C4-2B (cell line): ENCODE results near the gene ALDH4A1.

ENCODE experiments used
- H3K27ac ChIP-seq: fragments of 450-650 bp; 2 replicates; pipeline ENCODE4 v1.5.1; 2017
- ZFX ChIP-seq: fragments of 450-650 bp; IDR thresholded peaks from 2 replicates; pipeline ENCODE4 v1.6.1; 2017
- TF ChIP-seq, protein P1 (sequence below): fragments of 450-650 bp; conservative IDR thresholded peaks from 2 replicates; pipeline ENCODE4 v1.5.1; 2017; ENCODE audit warnings: mild to moderate bottlenecking

Gene ALDH4A1

DNA sequence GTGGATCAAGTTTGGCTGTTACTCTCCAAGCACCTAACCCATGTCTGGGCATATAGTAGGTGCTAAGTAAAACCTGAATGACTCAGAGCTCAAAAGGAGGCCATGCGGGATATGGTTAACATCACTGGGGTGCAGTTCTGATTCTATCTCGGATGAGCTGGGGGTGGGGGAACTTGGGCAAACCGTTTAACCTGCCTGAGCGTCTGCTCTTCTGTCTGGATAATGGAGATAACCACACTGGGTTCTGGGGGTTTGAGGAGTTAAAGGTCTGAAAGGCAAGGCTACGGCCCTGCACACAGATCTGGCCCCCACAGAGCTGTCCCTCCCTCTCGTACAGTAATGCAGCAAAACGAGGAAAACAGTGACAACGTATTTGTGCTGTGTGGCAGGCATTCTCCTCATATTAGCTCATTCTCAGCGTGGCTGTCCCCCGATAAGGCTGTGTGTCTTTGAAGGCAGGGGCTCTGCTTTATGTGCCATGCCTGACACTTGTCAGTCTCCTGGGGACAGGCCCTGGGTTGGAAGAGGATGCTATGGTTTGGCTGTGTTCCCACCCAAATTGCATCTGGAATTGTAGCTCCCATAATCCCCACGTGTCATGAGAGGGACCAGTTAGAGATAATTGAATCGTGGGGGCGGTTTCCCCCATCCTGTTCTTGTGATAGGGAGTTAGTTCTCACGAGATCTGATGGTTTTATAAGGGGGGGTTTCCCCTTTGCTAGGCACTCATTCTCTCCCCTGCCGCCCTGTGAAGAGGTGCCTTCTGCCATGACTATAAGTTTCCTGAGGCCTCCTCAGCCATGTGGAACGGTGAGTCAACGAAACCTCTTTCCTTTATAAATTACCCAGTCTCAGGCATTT is 6.8 kb upstream of the ALDH4A1 start:
- TF ChIP-seq, protein P1, sequence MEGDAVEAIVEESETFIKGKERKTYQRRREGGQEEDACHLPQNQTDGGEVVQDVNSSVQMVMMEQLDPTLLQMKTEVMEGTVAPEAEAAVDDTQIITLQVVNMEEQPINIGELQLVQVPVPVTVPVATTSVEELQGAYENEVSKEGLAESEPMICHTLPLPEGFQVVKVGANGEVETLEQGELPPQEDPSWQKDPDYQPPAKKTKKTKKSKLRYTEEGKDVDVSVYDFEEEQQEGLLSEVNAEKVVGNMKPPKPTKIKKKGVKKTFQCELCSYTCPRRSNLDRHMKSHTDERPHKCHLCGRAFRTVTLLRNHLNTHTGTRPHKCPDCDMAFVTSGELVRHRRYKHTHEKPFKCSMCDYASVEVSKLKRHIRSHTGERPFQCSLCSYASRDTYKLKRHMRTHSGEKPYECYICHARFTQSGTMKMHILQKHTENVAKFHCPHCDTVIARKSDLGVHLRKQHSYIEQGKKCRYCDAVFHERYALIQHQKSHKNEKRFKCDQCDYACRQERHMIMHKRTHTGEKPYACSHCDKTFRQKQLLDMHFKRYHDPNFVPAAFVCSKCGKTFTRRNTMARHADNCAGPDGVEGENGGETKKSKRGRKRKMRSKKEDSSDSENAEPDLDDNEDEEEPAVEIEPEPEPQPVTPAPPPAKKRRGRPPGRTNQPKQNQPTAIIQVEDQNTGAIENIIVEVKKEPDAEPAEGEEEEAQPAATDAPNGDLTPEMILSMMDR = no peak
- TF ChIP-seq ZFX = no peak
- H3K27ac ChIP-seq = no peak overlapping the region

DNA sequence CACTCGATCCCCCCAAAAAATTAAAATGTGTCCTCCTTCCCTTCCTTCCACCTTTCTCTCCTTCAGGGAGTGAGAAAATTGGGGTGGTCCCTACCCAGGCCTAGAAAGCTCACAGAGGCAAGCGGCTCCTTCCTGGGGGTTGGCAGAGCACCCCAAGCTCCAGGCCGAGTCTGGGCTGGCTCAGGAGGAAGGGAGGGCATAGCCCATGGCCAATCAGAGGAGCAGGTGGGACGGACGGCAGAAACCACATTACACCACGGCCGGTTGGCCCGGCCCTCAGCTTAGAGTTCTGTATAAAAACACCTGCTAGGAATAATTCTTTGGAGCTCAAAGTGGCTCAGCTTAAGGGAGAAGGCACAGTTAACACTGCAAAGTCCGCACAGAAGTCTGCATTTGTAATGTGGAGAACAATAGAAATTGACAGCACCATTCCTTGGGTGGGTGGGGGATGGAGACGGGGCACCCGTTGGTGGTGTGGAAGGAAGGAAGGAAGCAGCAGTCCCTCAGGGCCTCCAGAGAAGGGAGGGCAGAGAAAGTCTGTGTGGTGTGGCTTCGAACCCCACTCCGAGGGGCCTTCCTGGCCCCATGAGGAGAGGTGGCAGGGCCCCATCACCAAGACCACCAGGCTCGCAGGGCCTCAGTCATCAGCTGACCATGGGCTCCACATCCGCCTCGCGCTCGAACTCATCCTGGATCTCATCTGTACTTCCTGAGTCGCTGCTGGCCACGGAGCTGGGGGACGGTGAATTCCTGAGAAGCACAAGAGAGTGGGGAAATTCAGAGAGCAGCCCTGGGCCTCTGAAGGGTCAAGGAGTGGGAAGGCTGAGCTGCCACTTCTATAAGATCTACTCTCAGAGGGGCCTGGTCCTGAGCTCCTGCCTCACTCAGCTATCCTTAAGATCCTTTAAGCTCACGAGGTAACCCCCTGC is 5.8 kb upstream of the ALDH4A1 start:
- H3K27ac ChIP-seq = no peak overlapping the region
- no peak for TF ChIP-seq ZFX
- TF ChIP-seq, protein P1 = no peak

DNA sequence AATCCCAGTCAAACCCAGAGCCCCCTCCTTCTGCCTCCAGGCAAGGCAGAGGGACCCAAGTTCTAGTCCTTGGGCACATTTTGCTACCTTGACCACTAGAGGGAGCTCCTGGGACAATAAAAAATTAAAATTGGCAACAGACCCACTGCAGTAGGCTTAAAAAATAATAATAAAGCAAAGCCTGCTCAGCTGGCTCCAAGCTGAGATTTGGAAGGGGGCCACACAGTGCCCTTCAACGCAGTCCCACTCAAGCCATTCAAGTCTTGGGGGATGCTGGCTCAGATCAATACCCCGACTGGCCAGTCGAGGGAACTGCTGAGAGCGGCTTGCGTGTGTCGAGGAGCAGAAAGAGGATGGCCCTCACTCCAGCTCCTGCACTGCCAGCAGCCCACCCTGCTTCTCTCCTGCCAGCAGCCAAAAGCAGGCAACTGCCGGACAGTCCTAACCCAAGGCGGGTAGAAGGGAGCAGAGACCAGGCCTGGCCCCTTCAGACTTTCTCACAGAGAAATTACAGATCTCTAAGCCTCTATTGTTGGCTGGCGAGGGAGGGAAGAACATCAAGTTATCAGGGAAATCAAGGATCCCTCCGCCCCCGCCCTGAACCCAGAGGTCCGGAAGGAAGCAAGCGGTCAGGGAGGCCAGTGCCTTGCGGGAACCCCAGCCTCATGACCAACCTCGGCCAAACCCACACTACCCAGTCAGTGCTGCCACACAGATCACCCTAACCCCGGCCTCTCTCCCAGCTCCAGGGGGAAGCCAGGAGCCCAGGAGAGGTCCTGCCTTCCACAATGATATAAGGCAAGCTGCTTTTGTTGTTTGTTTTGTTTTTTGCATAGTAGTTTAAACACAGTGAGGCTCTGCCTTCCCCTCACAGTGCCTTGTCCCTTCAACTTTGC is 4.9 kb upstream of the ALDH4A1 start:
- TF ChIP-seq ZFX = no peak
- TF ChIP-seq, protein P1 = peak; percentile 79
- H3K27ac ChIP-seq = no peak overlapping the region

DNA sequence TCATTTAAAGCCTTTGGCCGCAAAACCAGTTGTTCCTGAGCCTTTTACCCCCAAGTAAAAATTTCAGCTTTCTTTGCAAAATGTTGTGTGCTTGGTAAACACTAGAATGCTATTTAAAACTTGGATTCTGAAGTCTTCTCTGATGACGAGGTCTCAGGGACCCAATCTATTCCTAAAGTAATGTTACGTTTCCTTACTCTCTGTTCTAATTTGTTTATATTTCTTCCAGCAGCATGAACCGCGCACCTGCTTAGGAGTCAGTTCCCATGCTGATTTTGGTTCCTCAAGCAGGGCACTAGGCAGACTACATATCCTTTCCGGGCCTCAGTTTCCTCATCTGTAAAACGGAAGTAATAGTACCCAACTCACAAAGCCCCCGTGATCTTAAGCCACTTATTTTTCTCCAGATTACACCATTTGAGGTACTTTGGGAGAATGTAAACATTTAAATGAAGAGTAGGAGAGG is 969 bp upstream of the ALDH4A1 start:
- H3K27ac ChIP-seq = peak overlapping the region; percentile 82
- TF ChIP-seq, protein P1 = no peak
- TF ChIP-seq ZFX = no peak

DNA sequence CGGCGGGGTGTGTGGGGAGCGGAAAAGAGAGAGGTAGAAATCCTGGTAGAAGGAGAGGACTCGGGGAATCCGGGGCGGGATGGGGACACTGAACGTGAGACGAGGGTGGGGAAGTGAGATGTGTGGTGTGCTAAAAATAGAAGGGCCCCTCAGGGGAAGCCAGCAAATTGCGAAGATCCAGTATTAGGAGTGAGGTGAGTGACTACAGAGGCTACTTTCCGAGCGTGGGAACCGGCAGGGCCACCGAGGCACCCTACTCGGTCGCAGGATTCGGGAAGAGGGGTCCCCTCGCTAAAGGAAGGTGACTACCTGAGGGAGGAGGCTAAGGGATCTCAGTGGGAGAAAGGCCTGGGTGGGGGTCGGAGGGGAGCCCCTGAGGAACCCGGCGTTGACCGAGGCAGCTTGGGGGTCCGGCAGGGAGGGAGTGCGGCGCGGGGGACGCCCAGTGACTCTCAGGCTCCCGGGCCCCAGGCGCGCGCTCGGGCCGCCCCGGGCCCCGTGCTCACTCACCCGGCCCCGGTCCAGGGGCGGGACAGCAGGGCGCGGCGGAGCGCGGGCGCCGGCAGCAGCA is 318 bp downstream of the ALDH4A1 start:
- peak overlapping the region; percentile 82 for H3K27ac ChIP-seq

More for the DNA sequence above, 318 bp downstream of the ALDH4A1 start:
- no peak for TF ChIP-seq ZFX
- TF ChIP-seq, protein P1 = no peak
